HG03439 (cell line): Measurements from ENCODE around the gene TMEM156.
"Not testable (repeated sequence)": the region's sequence is repeated elsewhere in the genome, so short reads cannot be mapped to it uniquely, and the experiment has no call there.

Experiments used
- ATAC-seq: cut with Tn5 transposase; IDR thresholded peaks from one replicate; pipeline ENCODE4 v1.9.1; 2021; ENCODE audit warnings: mild to moderate bottlenecking, moderate library complexity; ENCODE audit not compliant: unreplicated experiment

Gene TMEM156

DNA sequence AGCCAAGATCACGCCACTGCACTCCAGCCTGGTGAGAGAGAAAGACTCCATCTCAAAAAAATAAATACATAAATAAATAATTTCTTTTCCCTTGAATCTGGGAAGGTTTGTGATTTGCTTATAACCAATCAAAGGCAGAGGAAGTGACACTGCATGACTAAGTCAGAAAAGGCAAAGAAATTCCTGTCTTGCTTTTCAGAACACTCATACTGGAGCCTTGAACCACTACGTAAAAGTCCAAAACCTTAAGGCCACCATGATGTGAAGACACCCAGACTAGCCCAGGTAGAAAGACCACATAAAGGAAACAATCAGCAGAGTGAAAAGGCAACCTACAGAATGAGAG lies 36.6 kb downstream of the TMEM156 start:
- ATAC-seq: no peak

- no peak for ATAC-seq
Measured at GRCh38 chr4:38994135-38994534, 38.1 kb downstream of the TMEM156 start.

GRCh38 chr4:38993683-38994082 lies 38.5 kb downstream of the TMEM156 start:
- ATAC-seq: no peak

DNA sequence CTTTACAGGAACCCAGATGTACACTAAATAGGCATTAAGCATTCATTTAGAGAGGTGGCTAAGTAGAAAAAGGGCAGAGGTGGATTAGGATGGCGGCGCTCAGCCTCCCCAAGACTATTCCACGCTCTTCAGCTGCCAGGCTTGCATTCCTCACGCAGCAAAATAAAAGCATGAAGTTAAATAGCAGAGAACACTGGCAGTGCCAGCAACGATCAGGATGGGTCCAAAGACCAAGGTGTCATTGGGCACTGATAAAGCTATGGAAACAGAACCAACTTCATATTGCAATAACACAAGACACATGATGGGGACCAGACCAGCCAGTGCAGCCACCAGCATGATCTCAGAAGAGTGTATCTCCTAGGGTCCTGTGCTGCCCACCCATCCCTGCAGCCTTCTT lies 42.0 kb downstream of the TMEM156 start:
- no peak for ATAC-seq

GRCh38 chr4:38989487-38989886 lies 42.7 kb downstream of the TMEM156 start:
- no peak for ATAC-seq

DNA sequence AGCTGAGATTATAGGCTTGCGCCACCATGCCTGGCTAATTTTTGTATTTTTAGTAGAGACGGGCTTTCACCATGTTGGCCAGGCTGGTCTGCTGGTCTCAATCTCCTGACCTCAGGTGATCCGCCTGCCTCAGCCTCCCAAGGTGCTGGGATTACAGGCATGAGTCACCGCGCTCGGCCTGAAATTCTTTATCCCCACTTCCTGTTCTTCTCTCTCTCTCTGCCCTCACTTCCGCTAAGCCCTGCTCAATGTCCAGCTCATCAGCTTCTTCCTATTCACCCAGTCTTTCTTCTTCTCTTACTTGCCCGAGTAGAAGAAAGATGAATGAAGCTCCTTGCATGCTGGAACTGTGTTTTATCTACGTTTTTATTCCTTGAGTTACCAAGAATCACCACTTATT lies 43.9 kb downstream of the TMEM156 start:
- not testable (repeated sequence) for ATAC-seq

DNA sequence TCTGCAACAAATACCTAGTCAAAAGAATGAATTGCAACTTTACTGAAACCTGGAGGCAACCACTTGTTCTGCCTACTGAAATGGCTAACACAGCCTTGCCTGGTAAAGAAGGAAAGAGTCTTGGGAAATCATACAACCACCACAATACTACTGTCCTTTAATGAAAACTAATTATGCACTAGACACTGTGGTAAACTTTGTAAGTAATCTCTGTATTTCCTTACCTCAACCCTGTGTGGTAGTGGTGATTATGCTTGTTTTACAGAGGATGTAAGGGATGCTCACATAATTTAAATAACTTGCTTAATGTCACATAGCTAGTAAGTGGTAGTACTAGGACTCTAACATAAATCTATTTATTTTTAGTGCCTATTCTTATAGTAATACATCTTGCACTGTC lies 44.7 kb downstream of the TMEM156 start:
- ATAC-seq: no peak

GRCh38 chr4:38985410-38986100 lies 46.7 kb downstream of the TMEM156 start:
- no peak for ATAC-seq

DNA sequence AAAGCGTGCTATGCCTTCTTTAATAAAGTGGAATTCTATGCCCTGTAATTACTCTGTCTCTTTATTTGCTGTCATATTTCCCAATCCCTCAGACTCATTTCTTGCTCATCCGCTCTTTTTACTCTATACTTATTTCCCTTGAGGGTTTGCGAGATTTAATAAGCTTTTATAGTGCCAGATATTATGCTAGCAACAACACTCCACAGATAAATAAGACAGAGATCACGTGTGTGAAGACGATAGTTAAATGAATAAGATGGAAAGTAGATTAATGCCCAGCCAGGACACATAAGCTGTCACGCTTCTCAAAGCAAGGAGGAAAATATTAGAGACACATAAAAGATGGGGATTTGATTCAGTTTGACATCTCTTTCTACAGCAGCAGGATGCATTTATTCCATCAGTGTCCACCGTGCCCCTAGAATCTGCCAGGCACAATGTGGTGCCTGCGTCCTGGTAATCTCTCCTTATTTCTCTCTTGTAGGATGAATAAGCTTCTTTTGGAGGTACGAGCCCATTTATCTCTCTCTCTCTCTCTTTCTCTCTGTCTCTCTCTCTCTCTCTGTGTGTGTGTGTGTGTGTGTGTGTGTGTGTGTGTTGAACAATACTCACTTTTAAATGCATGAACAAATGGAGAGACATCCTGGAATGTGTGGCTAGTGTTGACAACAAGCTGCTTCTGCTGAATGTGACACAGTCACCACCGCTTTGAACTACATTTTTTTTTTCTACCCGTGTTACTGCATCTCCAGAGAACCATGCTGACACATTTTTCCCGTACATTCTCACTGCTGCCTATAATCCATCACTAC lies 48.2 kb downstream of the TMEM156 start:
- no peak for ATAC-seq

- no peak for ATAC-seq
Measured at GRCh38 chr4:38983291-38983690, 48.9 kb downstream of the TMEM156 start.

DNA sequence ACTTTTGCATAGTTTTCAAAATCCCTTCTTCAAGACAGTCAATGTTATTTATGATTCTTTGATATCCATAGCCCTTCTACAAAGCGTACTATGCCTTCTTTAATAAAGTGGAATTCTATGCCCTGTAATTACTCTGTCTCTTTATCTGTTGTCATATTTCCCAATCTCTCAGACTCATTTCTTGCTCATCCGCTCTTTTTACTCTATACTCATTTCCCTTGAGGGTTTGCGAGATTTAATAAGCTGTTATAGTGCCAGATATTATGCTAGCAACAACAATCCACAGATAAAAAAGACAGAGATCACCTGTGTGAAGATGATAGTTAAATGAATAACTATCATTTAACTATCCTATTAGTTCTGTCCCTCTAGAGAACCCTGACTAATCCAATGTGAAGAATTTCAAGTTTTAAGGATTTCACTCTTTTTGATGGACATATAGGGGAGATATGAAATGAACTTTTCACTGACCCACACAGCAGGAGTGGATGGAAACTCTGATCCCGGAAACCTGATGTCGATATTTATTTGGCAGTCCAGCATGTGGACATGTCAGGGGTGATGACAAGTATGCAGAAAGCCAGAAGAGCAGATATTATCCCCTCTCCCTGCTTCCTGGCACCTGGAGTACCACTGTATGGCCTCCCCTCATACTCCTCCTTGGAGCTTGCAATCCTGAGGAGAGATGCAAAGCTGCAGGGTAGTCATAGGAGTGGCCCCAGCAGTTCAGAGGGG lies 49.7 kb downstream of the TMEM156 start:
- no peak for ATAC-seq

DNA sequence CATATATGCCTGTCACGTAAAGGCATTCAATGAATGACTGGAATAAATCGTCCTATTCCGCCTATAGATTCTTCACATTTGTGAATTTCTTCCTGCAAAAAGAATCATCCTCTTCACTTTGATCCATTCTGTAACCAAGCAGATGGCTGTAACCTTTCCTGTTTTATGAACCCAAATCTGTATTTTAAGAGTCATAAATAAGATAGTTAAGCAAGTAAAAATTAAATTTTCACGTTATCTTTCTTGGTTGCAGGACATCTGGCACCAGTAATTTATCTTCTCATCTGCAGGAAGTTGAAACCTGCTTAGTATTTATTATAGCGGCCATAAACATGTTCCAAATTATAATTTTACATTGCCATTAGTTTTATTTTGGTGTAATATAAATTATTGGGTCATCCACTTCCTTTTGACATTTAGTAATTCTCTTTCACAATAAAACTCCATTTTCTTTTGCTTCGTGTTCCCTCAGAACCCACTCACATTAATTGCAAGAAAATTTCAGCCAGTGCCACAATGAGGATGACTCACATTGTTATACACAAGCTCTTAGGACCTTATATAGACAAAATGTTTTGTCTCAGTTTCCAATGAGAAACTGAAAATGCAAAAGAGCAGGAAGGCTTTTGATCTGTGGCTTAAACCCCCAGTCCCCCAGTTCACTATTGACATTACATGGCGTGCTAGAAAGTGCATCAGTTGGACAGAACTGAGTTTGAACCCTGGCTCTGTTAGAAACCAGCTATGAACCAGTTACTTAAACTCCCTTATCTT lies 51.1 kb downstream of the TMEM156 start:
- ATAC-seq: no peak

- no peak for ATAC-seq
Measured at GRCh38 chr4:38979511-38980230, 52.5 kb downstream of the TMEM156 start.

GRCh38 chr4:38979081-38979480 lies 53.1 kb downstream of the TMEM156 start:
- no peak for ATAC-seq

- no peak for ATAC-seq
Measured at GRCh38 chr4:38976308-38976707, 55.9 kb downstream of the TMEM156 start.

GRCh38 chr4:38968668-38969067 lies 63.5 kb downstream of the TMEM156 start:
- no peak for ATAC-seq

GRCh38 chr4:38967260-38968095 lies 64.7 kb downstream of the TMEM156 start:
- no peak for ATAC-seq

- ATAC-seq: no peak
Measured at GRCh38 chr4:38965866-38966265, 66.3 kb downstream of the TMEM156 start.

- ATAC-seq: no peak
Measured at GRCh38 chr4:38964942-38965775, 67.0 kb downstream of the TMEM156 start.
